Dendritic cell treated with granulocyte-macrophage colony-stimulating factor and Interleukin-4, amounts not matched to agents 40 ng/mL and 50 ng/mL, for 4 days (primary cell): Measurements from ENCODE around the gene GRIA1.

ENCODE experiments used
- H3K27ac Mint-ChIP-seq: one replicate; pipeline ENCODE4 v1.8.0; 2022; ENCODE audit warnings: mild to moderate bottlenecking, mixed read lengths
- H3K27me3 Mint-ChIP-seq: one replicate; pipeline ENCODE4 v1.8.0; 2022; ENCODE audit warnings: mild to moderate bottlenecking, mixed read lengths
- H3K36me3 Mint-ChIP-seq: one replicate; pipeline ENCODE4 v1.8.0; 2022; ENCODE audit warnings: low read depth, mixed read lengths
- H3K4me1 Mint-ChIP-seq: one replicate; pipeline ENCODE4 v1.8.0; 2022; ENCODE audit warnings: low read depth, mixed read lengths
- H3K4me3 Mint-ChIP-seq: one replicate; pipeline ENCODE4 v1.8.0; 2022; ENCODE audit warnings: mild to moderate bottlenecking, moderate library complexity, mixed read lengths
- H3K9me3 Mint-ChIP-seq: one replicate; pipeline ENCODE4 v1.8.0; 2022; ENCODE audit warnings: mixed read lengths
- intact Hi-C: fragments of 100-400 bp; cut with micrococcal nuclease; formaldehyde crosslinking; loops from one replicate; pipeline ENCODE4 v1.15.0; 2022

The GRIA1 gene

GRCh38 chr5:153655201-153655510 lies 164.7 kb downstream of the GRIA1 start:
- peaks cover 2% of the 10 kb centered on the region for H3K9me3 Mint-ChIP-seq
- no peaks in the 10 kb centered on the region for H3K27me3 Mint-ChIP-seq
- no peaks in the 10 kb centered on the region for H3K36me3 Mint-ChIP-seq
- no peak overlapping the region for H3K4me3 Mint-ChIP-seq
- no peaks in the 10 kb centered on the region for H3K4me1 Mint-ChIP-seq
- H3K27ac Mint-ChIP-seq, result no peak overlapping the region
- intact Hi-C loops, result no loop called here

- H3K27ac Mint-ChIP-seq, result no peak overlapping the region
- intact Hi-C loops, result no loop called here
- no peaks in the 10 kb centered on the region for H3K36me3 Mint-ChIP-seq
- H3K9me3 Mint-ChIP-seq, result no peaks in the 10 kb centered on the region
- H3K4me1 Mint-ChIP-seq, result no peaks in the 10 kb centered on the region
- no peaks in the 10 kb centered on the region for H3K27me3 Mint-ChIP-seq
- H3K4me3 Mint-ChIP-seq, result no peak overlapping the region
Measured at GRCh38 chr5:153658149-153658548, 167.7 kb downstream of the GRIA1 start.

- Mint-ChIP-seq H3K27me3 (no peaks in the 10 kb centered on the region), H3K36me3 (no peaks in the 10 kb centered on the region), H3K9me3 (no peaks in the 10 kb centered on the region), H3K27ac (no peak overlapping the region), H3K4me1 (no peaks in the 10 kb centered on the region), H3K4me3 (no peak overlapping the region)
- intact Hi-C loops, result no loop called here
Measured at GRCh38 chr5:153658606-153659005, 168.1 kb downstream of the GRIA1 start.

GRCh38 chr5:153659039-153659736 lies 168.7 kb downstream of the GRIA1 start:
- Mint-ChIP-seq H3K27me3 (no peaks in the 10 kb centered on the region), H3K27ac (no peak overlapping the region), H3K4me3 (no peak overlapping the region), H3K36me3 (no peaks in the 10 kb centered on the region), H3K4me1 (no peaks in the 10 kb centered on the region), H3K9me3 (no peaks in the 10 kb centered on the region)
- intact Hi-C loops, result no loop called here

GRCh38 chr5:153660919-153661318 lies 170.4 kb downstream of the GRIA1 start:
- Mint-ChIP-seq H3K4me3 (no peak overlapping the region), H3K36me3 (no peaks in the 10 kb centered on the region), H3K4me1 (no peaks in the 10 kb centered on the region), H3K27me3 (no peaks in the 10 kb centered on the region), H3K27ac (no peak overlapping the region), H3K9me3 (no peaks in the 10 kb centered on the region)
- intact Hi-C loops, result no loop called here

- Mint-ChIP-seq H3K4me3 (no peak overlapping the region), H3K27ac (no peak overlapping the region), H3K4me1 (no peaks in the 10 kb centered on the region), H3K9me3 (no peaks in the 10 kb centered on the region), H3K27me3 (no peaks in the 10 kb centered on the region), H3K36me3 (no peaks in the 10 kb centered on the region)
- intact Hi-C loops, result no loop called here
Measured at GRCh38 chr5:153661897-153662296, 171.4 kb downstream of the GRIA1 start.

GRCh38 chr5:153670101-153670500 lies 179.6 kb downstream of the GRIA1 start:
- no peaks in the 10 kb centered on the region for H3K4me1 Mint-ChIP-seq
- H3K36me3 Mint-ChIP-seq, result no peaks in the 10 kb centered on the region
- H3K27me3 Mint-ChIP-seq, result no peaks in the 10 kb centered on the region
- intact Hi-C loops, result no loop called here
- no peak overlapping the region for H3K4me3 Mint-ChIP-seq
- H3K27ac Mint-ChIP-seq, result no peak overlapping the region
- no peaks in the 10 kb centered on the region for H3K9me3 Mint-ChIP-seq

GRCh38 chr5:153671653-153672346 lies 181.3 kb downstream of the GRIA1 start:
- Mint-ChIP-seq H3K36me3 (no peaks in the 10 kb centered on the region), H3K9me3 (no peaks in the 10 kb centered on the region), H3K27ac (no peak overlapping the region), H3K4me1 (no peaks in the 10 kb centered on the region), H3K27me3 (no peaks in the 10 kb centered on the region), H3K4me3 (no peak overlapping the region)
- intact Hi-C loops, result no loop called here

GRCh38 chr5:153672347-153673090 lies 182.0 kb downstream of the GRIA1 start:
- no peaks in the 10 kb centered on the region for H3K4me1 Mint-ChIP-seq
- intact Hi-C loops, result no loop called here
- no peak overlapping the region for H3K4me3 Mint-ChIP-seq
- H3K9me3 Mint-ChIP-seq, result no peaks in the 10 kb centered on the region
- H3K27ac Mint-ChIP-seq, result no peak overlapping the region
- no peaks in the 10 kb centered on the region for H3K27me3 Mint-ChIP-seq
- H3K36me3 Mint-ChIP-seq, result no peaks in the 10 kb centered on the region

GRCh38 chr5:153674356-153674755 lies 183.9 kb downstream of the GRIA1 start:
- H3K4me1 Mint-ChIP-seq, result no peaks in the 10 kb centered on the region
- H3K27ac Mint-ChIP-seq, result no peak overlapping the region
- no peak overlapping the region for H3K4me3 Mint-ChIP-seq
- intact Hi-C loops, result no loop called here
- H3K27me3 Mint-ChIP-seq, result no peaks in the 10 kb centered on the region
- peaks cover 8% of the 10 kb centered on the region for H3K9me3 Mint-ChIP-seq
- H3K36me3 Mint-ChIP-seq, result no peaks in the 10 kb centered on the region

GRCh38 chr5:153676406-153676805 lies 185.9 kb downstream of the GRIA1 start:
- Mint-ChIP-seq H3K27me3 (no peaks in the 10 kb centered on the region), H3K4me1 (no peaks in the 10 kb centered on the region), H3K36me3 (no peaks in the 10 kb centered on the region), H3K27ac (no peak overlapping the region), H3K9me3 (peaks cover 18% of the 10 kb centered on the region), H3K4me3 (no peak overlapping the region)
- intact Hi-C loops, result no loop called here

- H3K27me3 Mint-ChIP-seq, result no peaks in the 10 kb centered on the region
- intact Hi-C loops, result no loop called here
- H3K27ac Mint-ChIP-seq, result no peak overlapping the region
- peaks cover 21% of the 10 kb centered on the region for H3K9me3 Mint-ChIP-seq
- H3K4me3 Mint-ChIP-seq, result no peak overlapping the region
- no peaks in the 10 kb centered on the region for H3K36me3 Mint-ChIP-seq
- no peaks in the 10 kb centered on the region for H3K4me1 Mint-ChIP-seq
Measured at GRCh38 chr5:153676821-153677220, 186.4 kb downstream of the GRIA1 start.

- Mint-ChIP-seq H3K27me3 (no peaks in the 10 kb centered on the region), H3K27ac (no peak overlapping the region), H3K9me3 (peaks cover 21% of the 10 kb centered on the region), H3K4me1 (no peaks in the 10 kb centered on the region), H3K36me3 (no peaks in the 10 kb centered on the region), H3K4me3 (no peak overlapping the region)
- intact Hi-C loops, result no loop called here
Measured at GRCh38 chr5:153678617-153679329, 188.3 kb downstream of the GRIA1 start.

- Mint-ChIP-seq H3K4me3 (no peak overlapping the region), H3K4me1 (no peaks in the 10 kb centered on the region), H3K36me3 (no peaks in the 10 kb centered on the region), H3K27me3 (no peaks in the 10 kb centered on the region), H3K9me3 (no peaks in the 10 kb centered on the region), H3K27ac (no peak overlapping the region)
- intact Hi-C loops, result no loop called here
Measured at GRCh38 chr5:153690236-153690635, 199.8 kb downstream of the GRIA1 start.
